ENCODE results near the gene ANTKMT.
"Not testable (repeated sequence)": the region's sequence is repeated elsewhere in the genome, so short reads cannot be mapped to it uniquely, and the experiment has no call there.

ANTKMT gene

DNA sequence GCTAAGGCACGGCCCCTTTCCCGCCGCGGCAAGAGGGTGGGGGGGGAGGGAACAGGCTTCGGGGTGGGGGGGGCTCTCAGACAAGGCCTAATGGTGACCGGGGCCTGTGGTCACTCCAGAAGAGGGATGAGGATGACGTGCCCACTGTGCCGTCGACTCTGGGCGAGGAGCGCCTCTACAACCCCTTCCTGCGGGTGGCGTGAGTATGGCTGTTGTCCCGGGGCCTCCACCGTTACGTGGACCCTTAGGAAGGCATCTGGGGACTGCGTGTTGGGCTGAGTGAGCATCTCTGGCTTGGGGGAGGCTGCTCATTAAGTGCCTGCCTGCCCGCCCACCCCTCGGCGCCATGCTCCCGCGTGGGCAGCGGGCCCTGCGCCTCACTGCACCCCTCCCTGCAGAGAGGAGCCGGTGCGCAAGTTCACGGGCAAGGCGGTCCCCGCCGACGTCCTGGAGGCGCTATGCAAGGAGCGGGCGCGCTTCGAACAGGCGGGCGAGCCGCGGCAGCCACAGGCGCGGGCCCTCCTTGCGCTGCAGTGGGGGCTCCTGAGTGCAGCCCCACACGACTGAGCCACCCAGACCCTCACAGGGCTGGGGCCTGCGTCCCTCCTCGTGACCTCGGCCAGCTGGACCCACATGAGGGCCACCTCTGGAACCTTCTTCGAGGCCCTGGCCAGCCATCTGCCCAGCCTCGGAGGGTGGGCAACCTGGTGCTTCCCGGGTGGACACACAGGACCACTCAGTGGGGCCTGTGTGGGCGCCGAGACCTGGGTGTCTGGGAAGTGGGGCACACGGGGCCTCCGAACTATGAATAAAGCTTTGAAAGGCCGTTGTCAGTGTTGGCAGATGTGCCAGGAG is 8.2 kb downstream of the ANTKMT start:
- DNase-seq = no peak

DNA sequence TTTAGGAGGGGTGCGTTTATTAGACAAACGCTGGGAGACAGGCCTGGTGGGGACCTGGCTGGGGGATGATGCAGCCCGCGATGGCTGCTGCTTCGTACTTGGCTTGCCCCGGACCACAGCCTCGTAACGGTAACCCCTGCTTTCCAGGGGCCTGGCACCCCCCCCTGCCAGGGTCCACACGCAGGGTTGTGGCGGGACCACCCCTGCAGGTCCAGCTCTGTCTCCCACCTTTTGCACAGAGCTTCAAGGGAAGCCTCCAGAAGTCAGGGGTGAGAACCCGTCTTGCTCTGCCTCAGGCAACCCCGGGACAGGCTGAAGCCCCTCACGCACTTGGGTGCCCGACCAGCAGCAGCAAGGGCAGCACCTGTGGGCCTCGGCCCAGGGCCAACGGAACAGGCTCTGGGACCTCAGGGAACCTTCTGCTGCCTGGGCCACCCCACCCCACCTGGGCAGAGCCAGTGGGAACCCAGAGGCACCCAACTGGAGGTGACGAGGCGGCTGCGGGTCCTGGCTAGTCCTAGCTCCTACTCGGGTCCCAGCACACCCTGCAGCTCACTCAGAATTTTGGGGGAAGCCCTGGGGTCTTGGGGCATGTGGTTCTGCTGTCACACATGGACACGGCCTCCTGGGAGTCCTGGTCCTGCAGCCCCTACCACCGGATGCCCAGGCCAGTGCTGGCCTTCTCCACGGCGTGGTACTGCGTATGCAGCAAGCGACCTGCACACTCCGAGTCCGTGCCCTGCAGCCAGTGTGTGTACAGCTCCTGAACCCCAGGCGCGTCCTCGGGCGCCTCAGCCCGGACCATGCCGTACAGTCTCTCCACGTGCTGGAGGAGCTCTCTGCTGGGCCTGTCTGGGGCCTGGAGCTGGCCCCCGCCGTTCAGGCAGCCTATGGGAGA is 9.1 kb downstream of the ANTKMT start:
- DNase-seq = no peak

DNA sequence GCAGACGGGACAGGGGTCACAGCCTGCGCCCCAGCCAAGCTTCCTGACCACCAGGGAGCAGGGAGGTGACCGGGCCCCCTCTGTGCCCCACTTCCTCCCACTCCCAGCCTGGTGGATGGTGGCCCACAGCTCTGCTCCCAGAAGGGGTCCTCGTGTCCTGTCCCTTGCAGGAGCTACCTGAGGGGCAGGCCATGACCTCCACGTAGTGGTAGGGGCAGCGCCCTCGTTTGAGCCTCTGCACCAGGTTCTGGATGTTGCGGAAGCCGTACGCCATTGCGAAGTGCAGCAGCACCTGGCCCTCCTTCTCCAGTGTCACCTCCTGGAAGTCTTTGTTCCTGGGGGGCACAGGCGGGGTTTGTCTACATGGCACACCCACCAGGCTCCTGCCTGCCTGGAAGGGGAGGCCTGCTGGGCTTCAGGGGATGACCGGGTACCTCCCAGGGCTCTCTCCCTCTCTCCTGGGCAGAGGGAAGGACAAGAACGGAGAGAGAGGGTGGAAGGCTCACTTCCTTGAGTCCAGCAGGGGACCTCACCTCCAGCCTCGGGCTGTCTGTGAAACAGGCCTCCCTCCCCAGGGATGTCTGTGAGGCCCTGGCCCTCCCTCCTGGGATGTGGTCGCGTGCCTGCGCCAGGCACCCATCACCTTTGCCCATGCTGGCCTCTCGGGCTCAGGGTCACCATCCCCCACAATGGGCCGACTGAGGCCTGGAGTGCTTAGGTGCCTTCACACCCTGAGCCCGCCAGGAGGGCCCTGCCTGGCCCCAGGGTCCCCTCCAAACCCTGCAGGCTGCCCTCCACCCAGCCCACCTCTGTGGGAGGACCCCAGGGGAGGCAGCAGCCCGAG is 9.9 kb downstream of the ANTKMT start:
- no peak for DNase-seq

DNA sequence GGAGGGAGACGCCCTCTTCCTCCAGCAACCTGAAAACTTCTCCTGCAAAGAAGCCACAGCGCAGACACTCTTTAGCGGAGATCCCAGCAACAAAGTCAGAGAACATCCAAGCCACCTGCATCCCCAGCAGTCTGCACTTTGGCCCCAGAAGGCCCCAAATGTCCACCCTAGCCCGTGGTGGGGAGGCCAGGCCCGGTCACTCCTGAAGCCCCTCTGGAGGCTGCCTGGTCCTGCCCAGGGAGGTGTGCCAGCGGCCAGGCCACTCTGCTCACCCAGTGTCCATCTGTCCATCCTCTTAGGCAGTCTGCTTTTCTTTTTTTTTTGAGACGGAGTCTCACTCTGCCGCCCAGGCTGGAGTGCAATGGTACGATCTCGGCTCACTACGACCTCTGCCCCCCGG is 11.4 kb downstream of the ANTKMT start:
- no peak for DNase-seq

DNA sequence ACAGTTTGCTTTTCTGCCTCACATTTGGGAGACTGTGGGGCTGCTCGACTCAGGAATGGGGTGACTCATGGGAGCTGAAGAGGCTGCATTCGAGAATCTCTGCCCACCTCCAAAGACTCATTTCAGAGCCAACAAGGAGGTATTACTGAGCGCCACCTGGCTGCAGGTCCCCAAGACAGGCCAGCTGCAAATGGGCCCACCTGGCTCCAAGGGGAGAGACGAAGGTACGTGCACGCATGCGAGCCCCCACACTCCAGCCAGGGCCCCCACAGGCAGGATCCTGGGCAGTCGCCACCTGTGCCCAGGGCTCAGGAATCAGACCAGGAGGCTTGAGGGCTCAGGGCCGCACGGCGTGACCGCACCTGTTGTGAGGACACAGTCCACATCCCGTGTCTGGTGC is 12.0 kb downstream of the ANTKMT start:
- no peak for DNase-seq

DNA sequence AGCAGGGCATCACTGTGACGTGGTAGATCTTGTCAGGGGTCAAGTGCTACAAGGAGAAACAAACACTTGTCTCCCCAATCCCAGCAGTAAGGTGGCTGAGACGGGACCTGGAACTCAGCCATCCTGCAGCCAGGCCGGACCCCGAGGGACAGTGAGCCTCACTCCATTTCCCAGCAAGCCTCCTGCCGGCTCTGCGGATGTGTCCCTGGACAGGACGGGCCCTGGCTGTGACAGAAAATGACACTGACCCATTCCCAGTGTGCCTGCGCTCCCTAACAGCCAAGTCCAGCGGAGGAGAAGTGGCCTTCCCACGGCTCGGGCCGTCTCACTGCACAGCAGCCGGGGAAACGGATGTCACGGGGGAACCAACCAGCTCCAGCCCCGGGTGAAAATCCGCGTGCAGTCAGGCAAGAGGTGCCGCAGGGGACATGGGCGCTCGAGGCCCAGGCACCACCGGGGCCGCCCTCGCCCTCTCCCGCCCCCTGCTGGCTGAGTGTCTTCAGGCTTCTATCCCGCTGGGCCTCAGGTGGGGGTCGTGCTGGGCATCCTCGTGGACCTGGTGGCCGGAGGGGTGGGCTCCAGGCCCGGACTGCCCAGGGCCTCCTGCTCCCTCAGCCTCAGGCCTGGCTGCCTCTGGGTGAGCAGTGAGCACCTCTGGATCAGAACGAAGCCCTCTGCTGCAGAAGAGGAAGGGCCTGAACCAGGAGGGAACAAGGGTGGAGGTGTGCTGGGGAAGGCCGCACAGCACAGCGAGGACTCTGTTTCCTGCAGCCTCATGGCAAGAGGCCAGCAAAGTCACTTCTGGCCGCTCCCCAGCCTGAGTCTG is 12.6 kb downstream of the ANTKMT start:
- no peak for DNase-seq

DNA sequence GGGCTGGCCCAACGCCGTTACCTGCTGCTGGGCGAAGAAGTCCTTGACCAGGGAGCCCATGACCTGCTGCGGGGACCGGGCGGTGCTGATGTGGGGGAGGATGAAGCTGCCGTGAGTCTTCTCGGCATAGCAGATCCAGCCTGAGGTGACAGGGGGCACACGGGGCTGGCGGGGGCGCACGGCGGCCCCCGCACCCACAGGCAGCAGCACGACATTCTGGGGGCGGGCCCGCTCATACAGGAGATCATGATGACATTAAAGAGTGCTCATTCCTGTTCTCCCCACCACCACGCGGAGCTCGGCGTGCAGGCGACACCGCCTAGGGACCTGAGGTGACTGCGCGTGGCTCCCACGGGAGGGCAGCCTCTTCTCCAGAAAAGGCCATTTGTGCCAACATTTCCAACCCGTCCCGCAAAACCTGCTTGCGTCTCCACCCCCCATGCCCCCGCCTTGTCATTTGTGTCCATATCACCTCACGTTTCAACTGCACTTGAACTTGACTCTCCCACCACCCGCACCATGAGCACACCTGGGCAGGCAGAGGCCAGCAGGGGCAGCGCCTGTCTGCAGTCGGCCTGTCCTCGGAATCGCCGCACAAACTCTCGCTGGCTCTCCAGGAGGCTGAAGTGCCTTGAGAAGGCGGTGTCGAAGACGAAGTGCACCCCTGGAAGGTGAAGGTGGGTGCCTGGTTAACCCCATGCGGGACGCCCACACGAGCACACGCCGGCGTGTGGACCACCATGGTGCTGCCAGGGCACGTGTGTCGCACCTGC is 13.4 kb downstream of the ANTKMT start:
- no peak for DNase-seq

DNA sequence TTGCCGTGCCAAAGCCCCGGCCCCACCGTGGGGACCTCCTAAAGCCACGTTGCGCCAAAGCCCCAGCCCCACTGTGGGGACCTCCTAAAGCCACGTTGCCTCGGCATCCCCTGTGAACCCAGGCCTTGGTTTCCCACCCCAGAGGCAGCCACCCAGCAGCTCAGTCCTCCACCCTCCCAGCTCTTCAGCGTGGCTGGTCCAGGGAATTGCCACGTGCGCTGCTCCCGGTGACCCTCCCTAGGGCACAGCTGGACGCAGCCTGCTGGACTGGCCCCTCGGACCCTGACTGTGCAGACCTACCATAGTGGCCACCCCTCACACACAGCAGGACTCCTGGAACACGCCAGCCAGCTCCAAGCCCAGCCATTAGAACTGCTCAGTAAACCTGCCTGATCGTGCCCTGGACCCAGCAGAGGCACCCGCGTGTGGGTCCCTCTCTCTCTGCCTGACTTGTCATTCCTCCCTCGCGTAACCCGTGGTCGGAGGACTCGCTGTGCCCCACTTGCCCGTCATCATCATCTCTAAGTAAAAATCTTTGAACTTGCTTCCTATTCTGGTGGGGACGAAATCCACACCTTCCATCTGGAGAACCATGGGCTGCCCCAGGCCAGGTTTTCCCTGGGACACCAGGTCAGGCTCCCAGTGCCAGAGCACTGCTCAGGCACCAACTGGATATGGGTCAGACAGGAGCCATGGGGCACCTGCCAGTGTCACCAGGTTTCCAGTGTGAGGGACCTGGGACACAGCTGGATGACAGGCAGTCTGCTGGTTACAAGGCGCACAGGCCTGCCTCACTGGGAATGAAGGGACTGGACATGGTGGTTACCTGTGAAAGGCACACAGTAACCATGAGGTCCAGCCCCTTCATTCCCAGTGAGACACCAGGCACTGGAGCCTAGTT is 14.3 kb downstream of the ANTKMT start:
- DNase-seq = no peak

DNA sequence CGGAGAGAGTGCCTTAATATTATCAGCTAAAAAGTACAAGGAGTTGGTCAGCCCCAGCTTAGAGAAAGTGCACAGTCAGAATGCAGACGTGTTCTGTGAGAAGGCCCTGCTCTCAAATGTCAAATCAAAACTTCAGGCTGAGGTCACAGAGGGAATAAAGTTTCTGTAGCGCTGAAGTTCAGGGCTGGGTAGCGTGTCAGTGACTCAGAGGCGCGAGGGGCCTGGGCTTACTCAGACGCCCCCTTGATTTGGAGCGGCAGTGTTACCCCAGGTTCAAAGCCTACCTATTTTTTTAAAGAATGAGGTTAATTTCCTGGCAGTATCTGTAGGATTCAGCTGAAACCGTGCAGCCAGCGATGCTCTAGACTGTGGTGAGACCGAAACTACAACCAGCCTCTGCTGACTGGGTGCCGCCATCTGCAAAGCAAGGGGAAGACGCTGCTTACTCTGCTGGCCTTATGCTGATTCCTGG is 15.1 kb downstream of the ANTKMT start:
- DNase-seq = no peak

DNA sequence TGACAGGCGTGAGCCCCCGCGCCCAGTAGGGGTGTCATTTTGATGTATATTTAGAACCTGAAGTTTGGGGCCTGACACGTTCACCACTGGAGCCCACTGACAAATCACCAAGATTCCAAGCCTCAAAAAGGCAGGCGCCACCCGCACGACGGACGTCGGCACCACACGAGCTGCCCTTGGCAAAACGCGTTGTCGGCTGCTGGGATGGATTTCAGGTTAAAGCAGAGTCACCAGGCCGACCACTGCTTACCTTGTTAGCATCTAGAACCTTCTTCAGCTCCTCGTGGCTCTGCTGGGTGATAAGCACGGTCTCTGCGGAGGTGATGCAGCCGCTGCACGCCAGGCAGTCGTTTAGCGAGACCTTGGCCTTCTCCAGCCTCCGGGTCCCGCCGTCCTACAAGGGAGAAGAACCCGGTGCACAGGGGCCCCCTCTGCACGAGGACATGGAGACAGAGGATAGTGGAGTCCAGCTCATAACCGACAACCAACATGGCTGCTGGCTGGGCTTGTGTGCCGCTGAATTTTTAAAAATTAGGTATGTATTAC is 16.1 kb downstream of the ANTKMT start:
- DNase-seq = no peak

DNA sequence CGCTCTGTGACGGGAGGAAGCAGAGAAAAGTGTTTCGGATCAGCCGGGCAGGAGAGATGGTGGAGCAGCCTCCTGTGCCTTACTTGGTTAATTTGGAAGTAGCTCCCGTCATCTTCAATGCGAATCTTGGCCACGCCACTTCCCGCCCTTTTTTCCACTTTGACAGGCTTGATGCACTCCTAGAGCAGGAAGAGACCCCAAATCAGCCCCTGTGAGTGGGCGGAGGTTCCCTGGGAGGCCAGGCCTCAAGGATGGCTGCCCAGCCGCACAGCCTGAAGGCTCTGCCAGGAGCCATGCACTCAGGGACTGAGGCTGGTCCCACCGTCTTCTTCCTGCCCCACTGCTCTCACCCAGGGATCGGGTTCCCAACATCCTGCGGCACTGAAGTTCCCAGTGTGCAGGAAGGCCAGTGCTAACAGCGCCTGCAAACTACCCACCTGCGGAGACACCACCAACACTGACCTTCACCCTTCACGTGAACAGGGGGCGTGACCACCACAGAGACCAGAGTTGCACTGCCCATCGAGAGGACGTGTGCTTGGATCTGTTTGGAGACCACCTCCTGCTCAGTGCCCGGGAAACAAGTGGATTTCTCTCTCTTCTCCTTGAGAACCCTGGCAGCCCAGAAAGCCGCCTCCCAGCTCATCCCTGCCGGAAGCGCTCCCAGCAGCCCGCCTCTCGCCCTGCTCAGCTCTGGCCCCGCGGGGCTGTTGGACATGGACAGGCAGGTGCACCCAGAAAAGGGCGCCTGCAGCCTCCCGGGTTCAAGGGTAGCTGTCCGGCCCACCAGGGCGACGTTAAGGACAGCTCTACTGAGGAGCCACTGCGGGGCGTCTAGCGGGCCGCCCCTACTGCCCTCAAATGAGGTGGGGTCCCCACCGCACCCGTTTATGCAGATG is 18.9 kb downstream of the ANTKMT start:
- no peak for DNase-seq

DNA sequence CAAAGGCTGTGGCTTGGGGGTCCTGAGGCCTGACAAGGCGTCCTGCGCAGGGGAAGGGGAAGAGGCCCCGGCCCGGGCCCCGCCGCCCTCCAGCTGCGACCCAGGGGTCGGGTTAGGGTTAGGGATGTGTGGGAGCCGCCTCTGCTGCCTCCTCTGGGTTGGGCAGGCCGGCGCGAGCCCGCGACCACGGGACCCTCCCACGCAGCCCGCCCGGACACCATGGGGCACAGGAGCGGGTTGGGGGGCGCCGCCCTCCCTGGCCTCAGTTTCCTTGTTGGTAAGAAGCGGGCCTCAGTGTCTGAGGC is 19.5 kb downstream of the ANTKMT start:
- DNase-seq = no peak

DNA sequence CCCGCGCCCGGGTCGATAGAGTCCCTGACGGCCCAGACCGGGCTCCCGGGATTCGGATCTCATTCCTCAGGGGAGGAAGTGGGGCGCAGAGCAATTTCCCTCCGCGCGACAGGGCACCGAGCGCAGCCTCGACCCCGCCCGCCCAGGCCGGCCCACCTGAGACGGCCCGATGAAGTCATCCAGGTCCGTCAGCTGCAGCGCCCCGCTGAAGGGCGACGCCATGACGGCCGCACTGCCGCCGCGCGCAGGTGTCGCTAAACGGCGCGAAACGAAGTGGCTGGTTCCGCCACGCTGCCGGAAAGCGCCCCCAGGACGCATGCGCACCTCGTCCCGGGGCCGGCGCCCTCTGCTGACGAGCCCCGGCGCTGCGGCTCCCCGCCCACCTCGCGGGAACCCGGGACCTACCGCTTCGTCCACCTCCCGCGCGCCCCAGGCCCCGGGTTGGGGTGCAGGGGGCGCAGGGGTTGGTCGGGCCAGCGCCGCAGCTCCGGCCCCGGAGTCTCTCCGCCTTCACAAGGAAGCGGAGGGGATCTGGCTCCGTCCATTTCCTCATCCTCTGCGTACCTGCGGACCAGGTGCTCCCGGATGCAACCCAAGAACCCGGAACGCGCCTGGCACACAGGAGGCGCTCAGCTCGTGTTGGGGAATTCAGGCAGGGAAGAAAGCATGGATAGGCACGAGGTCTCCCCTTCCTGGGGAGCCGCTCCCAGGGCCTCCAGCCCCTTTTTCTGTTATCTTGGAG is 20.0 kb downstream of the ANTKMT start, which contains the start of gene CIAO3:
CIAO3 (minus strand) TSS at position 234 of the 742 bp plus-strand sequence; CDS start at position 222, 12 bp downstream.
- peak; percentile 93 for DNase-seq

DNA sequence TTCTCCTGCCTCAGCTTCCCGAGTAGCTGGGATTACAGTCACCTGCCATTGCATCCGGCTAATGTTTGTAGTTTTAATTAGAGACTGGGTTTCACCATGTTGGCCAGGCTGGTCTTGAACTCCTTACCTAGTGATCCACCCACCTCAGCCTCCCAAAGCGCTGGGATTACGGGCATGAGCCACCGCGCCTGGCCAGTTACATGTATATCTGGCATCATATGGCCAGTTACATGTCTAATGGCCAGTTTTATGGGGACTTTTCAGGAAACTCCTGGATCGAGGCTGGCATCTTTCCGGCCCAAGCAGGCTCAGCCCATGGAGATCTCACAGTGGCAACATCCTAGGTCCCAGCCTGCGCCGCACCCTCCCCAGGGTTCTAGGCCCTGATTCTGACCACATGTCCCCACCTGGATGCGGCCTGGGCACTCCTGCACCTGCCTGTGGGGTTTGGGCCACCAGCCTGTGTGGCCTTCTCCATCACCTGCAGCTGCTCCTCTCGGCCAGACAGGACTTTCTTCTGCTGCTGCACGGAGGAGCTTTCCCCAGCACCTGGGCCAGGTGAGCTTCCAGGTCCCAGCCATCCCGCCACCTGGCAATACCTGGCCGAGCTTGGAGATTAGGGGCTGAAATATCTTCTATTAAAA is 21.2 kb downstream of the ANTKMT start:
- DNase-seq = no peak

DNA sequence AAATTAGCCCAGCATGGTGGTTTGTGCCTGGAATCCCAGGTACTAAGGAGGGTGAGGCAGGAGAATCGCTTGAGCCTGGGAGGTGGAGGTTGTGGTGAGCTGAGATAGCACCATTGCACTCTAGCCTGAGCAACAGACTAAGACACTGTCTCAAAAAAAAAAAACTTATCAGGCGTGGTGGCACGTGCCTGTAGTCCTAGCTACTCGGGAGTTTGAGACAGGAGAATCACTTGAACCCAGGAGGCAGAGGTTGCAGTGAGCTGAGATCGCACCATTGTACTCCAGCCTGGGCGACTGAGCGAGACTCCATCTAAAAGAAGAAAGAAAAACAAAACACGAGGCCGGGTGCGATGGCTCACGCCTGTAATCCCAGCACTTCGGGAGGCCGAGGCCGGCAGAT is 21.9 kb downstream of the ANTKMT start:
- DNase-seq = not testable (repeated sequence)

DNA sequence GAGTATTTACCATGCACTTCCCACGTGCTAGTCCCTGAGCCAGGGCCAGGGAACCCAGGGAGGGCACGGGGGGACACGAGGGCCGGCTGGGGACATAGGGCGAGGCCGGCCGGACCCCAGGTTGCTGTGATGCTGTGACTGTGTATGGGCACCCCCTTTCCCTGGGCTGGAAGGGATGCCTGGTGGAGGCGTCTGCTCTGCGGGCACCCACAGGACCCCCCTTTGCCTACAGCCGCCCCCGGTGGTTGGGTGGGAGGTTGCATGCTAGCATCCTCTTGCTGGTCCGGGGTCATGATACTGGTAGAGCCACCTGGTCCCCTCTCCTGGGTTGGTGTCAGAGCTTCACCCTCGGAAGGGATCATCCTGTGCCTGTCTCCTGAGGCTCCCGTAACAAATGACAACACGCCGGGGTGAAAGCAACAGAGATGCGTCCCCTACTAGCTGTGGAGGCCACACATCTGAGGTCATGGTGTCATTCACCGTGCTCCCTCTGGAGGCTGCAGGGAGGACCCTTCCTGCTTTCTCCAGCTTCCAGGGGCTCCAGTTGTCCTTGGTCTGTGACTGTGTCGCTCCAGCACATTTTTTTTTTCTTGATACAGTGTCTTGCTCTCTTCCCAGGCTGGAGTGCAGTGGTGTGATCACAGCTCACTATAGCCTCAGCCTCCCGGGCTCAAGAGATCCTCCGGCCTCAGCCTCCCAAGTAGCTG is 23.0 kb downstream of the ANTKMT start:
- DNase-seq = no peak

DNA sequence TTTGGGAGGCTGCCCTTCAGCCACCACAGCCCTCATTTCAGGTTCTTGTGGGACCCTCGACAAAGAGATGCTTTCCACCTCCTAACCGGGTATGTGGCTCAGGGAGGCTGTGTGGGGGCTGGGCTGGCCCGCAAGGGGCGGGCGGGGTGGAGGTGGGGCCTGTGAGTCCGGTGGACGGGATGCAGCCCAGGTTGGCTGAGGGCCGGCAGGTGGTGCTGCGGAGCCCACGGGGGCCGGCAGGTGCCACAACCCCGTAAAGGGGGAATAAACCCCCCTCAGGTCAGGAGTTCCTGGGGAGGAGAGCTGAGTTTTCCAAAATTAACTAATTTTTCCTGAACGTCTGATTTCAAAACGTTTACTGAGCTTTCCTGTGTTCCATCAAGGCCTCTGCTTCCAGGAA is 24.8 kb downstream of the ANTKMT start:
- DNase-seq = no peak
